Activated CD8-positive, alpha-beta memory T cell treated with anti-CD3 and anti-CD28 coated beads for 36 hours (primary cell): ENCODE results near the gene OR51V1. TPM values are rescaled to one million over a fixed set of nuclear protein-coding genes. Genes with fewer than 3 reads are reported as not detected.

Source experiments
- CTCF ChIA-PET: fragments of 350-600 bp; sonication (Branson Sonifier 250); formaldehyde crosslinking; loops from one replicate; lab custom pipeline; 2021; ENCODE audit warnings: antibody characterized with exemption; lab: Charles Lee
- POLR2A ChIA-PET: fragments of 350-600 bp; sonication (Branson Sonifier 250); formaldehyde crosslinking; loops from one replicate; lab custom pipeline; 2021; ENCODE audit warnings: antibody characterized with exemption; lab: Charles Lee
- total RNA-seq, 2 experiments: library from RNA; stranded (reverse); gene quantifications; one replicate each; pipeline ENCODE4 v1.2.3, GENCODE V29; 2021

Gene OR51V1
- total RNA-seq, 2 experiments from 2014 or later, result not detected

DNA sequence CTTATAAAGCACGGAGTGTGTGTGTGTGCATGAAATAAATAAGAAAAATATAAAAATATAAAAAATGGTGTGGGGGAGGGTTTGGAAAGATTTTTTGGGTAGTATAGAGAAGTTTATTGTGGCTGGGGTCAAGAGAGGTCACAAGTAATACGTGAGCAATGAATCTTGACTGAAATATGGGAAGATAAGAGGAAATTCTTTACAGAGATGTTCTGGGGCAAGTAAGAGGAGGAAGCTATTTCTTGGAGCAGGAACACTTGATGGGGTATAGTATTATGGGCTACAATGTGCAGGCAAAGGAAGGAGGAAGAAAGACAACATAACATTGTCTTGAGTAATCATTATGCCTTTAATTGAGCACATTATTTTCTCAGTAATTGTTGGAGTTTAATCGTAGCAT, 31.7 kb upstream of the OR51V1 start:
- ChIA-PET POLR2A (no interaction called here), CTCF (no interaction called here)

- POLR2A ChIA-PET, result no interaction called here
- CTCF ChIA-PET, result no interaction called here
These were observed 30.6 kb upstream of the OR51V1 start for GRCh38 chr11:5231111-5231510.

DNA sequence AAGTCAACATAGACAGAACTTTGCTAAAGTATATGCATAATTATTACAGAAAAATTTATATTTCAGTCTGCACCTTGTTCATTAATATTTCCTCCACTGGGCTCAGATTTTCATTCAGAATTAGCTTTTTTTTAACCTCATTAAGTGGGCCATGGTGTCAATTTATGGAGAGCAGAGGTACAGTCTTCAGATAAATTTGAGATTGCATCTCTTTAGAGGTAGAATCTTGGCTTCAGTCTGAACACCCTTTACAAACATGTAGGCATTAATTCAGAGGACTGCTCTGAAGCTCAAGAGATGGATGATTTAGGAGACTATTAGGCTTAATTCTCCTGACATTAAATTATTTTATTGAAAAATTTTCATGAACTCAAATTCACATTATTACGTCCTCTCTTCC, 29.8 kb upstream of the OR51V1 start:
- ChIA-PET CTCF (no interaction called here), POLR2A (no interaction called here)

DNA sequence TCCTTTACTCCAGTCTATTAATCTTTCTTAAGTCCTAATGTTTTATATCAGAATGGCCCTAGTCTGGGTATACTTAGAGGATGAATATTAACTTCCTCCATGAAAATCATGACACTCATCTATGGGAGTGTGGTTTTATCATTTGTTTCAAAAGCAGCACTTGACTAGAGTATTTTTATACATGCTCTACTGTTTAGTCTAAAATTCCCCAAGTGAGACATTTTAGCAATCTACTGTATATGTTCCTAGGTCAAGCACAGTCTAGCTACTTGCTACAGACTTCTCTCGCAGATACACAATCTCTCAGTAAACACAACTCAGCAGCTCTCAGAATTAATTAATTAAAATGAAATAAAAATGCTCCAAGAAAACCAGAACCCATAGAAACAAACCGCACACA, 29.3 kb upstream of the OR51V1 start:
- CTCF ChIA-PET, result no interaction called here

GRCh38 chr11:5229356-5229755, 28.9 kb upstream of the OR51V1 start:
- ChIA-PET CTCF (no interaction called here), POLR2A (no interaction called here)

More for the DNA sequence above, 29.3 kb upstream of the OR51V1 start:
- POLR2A ChIA-PET, result no interaction called here

DNA sequence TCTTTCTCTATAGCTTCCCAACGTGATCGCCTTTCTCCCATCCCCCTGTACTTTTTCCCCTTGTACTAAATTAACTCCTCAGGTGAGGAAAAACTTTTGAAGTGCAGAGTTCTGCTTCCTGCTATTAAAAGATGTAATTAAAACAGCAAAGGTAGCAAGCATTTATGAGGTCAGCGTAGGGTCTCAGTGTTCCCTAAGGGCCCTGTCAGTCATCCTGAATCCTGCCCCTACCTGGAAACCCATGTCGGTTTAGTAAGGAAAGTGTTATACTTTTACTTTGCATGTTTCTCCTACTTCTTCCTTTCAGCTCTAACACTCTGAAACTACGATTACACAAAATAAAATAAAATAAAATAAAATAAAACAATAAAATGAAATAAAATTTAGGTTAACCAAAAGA, 27.6 kb upstream of the OR51V1 start:
- ChIA-PET CTCF (no interaction called here), POLR2A (no interaction called here)

- ChIA-PET CTCF (no interaction called here), POLR2A (no interaction called here)
These were observed 27.2 kb upstream of the OR51V1 start for GRCh38 chr11:5227681-5228080.

GRCh38 chr11:5226732-5227310, 26.3 kb upstream of the OR51V1 start, which contains the start of gene HBB:
Gene HBB, minus strand, starts transcription at chr11:5227071. Its CDS starts 50 bp downstream, at chr11:5227021.
- CTCF ChIA-PET, result no interaction called here
- POLR2A ChIA-PET, result no interaction called here

GRCh38 chr11:5225480-5225871, 25.0 kb upstream of the OR51V1 start:
- POLR2A ChIA-PET, result no interaction called here

DNA sequence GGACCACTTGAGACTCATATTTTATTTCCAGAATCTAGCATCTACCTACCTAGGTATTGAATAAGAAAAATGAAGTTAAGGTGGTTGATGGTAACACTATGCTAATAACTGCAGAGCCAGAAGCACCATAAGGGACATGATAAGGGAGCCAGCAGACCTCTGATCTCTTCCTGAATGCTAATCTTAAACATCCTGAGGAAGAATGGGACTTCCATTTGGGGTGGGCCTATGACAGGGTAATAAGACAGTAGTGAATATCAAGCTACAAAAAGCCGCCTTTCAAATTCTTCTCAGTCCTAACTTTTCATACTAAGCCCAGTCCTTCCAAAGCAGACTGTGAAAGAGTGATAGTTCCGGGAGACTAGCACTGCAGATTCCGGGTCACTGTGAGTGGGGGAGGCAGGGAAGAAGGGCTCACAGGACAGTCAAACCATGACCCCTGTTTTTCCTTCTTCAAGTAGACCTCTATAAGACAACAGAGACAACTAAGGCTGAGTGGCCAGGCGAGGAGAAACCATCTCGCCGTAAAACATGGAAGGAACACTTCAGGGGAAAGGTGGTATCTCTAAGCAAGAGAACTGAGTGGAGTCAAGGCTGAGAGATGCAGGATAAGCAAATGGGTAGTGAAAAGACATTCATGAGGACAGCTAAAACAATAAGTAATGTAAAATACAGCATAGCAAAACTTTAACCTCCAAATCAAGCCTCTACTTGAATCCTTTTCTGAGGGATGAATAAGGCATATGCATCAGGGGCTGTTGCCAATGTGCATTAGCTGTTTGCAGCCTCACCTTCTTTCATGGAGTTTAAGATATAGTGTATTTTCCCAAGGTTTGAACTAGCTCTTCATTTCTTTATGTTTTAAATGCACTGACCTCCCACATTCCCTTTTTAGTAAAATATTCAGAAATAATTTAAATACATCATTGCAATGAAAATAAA, 24.3 kb upstream of the OR51V1 start:
- POLR2A ChIA-PET, result no interaction called here
- CTCF ChIA-PET, result no interaction called here

More at GRCh38 chr11:5225480-5225871, 25.0 kb upstream of the OR51V1 start:
- CTCF ChIA-PET, result no interaction called here

GRCh38 chr11:5223686-5224085, 23.2 kb upstream of the OR51V1 start:
- CTCF ChIA-PET, result no interaction called here
- POLR2A ChIA-PET, result no interaction called here

- ChIA-PET POLR2A (no interaction called here), CTCF (no interaction called here)
These were observed 22.7 kb upstream of the OR51V1 start for GRCh38 chr11:5223146-5223545.

GRCh38 chr11:5210376-5210885, 9.9 kb upstream of the OR51V1 start:
- POLR2A ChIA-PET, result no interaction called here

DNA sequence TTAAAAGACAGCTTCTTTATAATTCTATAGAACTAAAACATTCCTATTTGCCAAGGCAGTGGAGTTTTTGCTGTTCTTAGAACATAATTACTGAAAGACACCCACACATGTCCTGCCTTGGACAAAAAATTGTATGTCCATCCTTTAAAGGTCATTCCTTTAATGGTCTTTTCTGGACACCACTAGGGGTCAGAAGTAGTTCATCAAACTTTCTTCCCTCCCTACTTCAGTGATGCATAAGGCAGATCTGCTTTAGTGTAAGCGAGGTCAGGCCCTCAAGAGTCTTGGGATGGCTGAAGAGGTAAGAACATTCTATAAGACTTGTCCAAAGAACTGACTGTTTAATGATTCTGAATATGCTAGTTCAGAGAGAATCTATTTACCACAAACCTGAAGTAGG, 4.3 kb upstream of the OR51V1 start:
- CTCF ChIA-PET, result no interaction called here
- POLR2A ChIA-PET, result no interaction called here

More at GRCh38 chr11:5210376-5210885, 9.9 kb upstream of the OR51V1 start:
- CTCF ChIA-PET, result no interaction called here

GRCh38 chr11:5203366-5203765, 2.9 kb upstream of the OR51V1 start:
- ChIA-PET POLR2A (no interaction called here), CTCF (no interaction called here)

DNA sequence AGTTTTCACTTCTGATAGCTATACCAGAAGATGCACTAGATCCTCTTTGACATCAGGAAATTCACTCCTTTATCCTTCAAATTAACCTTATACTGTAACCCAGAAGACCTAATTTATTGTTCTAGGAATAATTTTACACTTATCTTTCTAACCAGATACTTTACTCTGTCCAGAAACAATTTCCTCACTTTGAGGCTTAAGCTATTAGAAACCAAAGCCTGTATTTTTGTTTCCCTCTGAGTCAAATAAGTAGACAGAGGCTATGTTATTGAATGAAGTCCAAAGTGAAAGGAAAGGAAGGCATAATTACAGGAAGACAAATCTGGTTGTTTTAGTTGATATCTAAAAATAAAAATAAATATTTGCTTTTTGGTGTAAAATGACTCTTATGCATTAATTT, 2.2 kb downstream of the OR51V1 start:
- ChIA-PET POLR2A (no interaction called here), CTCF (no interaction called here)

- POLR2A ChIA-PET, result no interaction called here
- CTCF ChIA-PET, result no interaction called here
These were observed 2.9 kb downstream of the OR51V1 start for GRCh38 chr11:5197536-5197935.

DNA sequence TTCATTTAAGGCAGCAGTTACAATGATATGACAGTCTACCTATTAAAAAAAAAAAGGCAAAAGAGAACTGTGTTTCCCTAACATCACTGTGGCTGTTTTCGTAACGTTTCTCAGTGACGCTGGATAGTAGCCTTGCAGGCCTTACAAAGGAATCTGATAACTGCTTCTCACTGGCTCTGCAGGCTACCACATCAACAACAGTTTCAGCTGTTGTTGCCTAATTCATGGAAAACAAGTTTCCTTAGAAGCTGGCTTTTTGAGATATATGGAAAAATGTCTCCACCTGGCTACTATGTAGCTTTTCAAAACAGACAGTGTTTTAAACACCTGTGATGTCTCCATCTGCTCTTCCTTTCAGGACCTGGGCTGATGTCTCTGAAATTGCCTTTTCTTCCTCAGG, 3.8 kb downstream of the OR51V1 start:
- CTCF ChIA-PET, result no interaction called here
- POLR2A ChIA-PET, result no interaction called here

DNA sequence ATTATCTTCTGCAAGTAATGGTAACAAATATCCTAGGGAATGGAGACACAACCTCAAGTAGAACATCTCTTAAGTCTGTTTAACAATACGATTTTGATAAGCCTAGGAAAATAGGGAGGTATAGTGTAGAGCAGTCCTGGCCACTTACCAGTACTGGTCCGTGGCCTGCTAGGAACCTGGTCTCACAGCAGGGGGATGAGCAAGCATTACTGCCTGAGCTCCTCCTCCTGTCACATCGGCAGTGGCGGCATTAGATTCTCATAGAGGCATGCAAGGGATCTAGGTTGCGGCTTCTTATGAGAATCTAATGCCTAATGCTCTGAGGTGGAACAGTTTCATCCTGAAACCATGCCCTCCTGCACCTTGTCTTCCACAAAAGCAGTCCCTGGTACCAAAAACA, 4.4 kb downstream of the OR51V1 start:
- CTCF ChIA-PET, result no interaction called here
- POLR2A ChIA-PET, result no interaction called here

GRCh38 chr11:5192738-5193137, 7.7 kb downstream of the OR51V1 start:
- ChIA-PET POLR2A (no interaction called here), CTCF (no interaction called here)

GRCh38 chr11:5188201-5188600, 12.3 kb downstream of the OR51V1 start:
- CTCF ChIA-PET, result no interaction called here

More at GRCh38 chr11:5188201-5188600, 12.3 kb downstream of the OR51V1 start:
- POLR2A ChIA-PET, result no interaction called here
